ENCODE data around the gene HOXC12. TPM values are rescaled to one million over a fixed set of nuclear protein-coding genes. Genes with fewer than 3 reads are reported as not detected.

HOXC12 gene
- polyA plus RNA-seq, 1 experiment, result 0.06 TPM

DNA sequence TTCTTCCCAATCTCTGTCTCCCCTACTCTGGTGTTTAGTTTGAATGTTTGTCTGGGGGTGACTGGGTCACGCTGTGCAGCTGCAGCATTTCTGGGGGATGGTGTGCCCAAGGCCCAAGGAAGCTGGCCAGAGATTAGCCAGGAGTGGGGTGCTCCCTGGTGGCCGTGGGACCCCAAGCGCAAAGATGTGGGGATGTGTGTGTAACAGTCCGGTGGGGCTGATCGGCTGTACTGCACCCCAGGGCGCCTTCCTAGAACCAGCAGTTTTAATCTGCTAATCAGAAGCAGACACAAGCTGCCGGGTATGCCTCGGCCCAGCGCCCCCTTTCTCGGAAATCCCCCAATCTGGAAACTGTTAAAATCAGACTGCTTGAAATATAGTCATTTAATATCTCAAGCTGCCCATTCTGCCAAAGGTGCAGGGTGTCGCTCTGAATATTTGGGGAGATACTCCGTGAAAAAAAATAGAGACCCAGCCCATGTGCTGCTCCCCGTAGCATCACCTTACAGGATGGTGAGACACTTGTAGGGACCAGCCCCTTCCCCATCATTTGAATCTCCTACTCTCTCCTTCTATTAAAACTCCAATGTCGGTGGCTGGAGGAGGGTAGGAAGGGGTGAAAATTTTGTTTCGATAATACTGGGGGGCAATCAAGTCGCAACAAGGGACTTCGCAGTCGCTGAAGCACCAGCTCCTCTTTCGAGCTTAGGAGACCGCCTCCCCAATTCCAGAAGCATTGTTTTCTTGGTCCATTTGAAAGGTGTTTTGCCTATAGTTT is 49.5 kb downstream of the HOXC12 start:
- TF ChIP-seq, protein P1, sequence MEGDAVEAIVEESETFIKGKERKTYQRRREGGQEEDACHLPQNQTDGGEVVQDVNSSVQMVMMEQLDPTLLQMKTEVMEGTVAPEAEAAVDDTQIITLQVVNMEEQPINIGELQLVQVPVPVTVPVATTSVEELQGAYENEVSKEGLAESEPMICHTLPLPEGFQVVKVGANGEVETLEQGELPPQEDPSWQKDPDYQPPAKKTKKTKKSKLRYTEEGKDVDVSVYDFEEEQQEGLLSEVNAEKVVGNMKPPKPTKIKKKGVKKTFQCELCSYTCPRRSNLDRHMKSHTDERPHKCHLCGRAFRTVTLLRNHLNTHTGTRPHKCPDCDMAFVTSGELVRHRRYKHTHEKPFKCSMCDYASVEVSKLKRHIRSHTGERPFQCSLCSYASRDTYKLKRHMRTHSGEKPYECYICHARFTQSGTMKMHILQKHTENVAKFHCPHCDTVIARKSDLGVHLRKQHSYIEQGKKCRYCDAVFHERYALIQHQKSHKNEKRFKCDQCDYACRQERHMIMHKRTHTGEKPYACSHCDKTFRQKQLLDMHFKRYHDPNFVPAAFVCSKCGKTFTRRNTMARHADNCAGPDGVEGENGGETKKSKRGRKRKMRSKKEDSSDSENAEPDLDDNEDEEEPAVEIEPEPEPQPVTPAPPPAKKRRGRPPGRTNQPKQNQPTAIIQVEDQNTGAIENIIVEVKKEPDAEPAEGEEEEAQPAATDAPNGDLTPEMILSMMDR (IDR thresholded peaks at IDR 0.05; ENCODE audit: insufficient read depth, low read depth, low read length), result peak; percentile 26; the same call in 1 of the 2 replicates
- CTCF ChIA-PET, result interaction anchor here (0.7 to 16.8 kb wide), 16 partner anchors 9 to 235 kb away, joined by 3 to 213 read pairs (median 3); partner anchors contain the start of genes HOXC10 and HOXC5
- Histone ChIP-seq H3K36me3 (ENCODE audit: control insufficient read depth, insufficient read depth, low read length) (no peaks in the 10 kb centered on the region), H3K27me3 (ENCODE audit: control insufficient read depth, insufficient read depth, low read length) (peaks cover 3% of the 10 kb centered on the region; the same call in 1 of the 2 replicates), H3K4me3 (ENCODE audit: low read depth, low read length) (no peak overlapping the region)
- no peak for DNase-seq (ENCODE audit: low read depth)
- POLR2A ChIA-PET, result no interaction called here

DNA sequence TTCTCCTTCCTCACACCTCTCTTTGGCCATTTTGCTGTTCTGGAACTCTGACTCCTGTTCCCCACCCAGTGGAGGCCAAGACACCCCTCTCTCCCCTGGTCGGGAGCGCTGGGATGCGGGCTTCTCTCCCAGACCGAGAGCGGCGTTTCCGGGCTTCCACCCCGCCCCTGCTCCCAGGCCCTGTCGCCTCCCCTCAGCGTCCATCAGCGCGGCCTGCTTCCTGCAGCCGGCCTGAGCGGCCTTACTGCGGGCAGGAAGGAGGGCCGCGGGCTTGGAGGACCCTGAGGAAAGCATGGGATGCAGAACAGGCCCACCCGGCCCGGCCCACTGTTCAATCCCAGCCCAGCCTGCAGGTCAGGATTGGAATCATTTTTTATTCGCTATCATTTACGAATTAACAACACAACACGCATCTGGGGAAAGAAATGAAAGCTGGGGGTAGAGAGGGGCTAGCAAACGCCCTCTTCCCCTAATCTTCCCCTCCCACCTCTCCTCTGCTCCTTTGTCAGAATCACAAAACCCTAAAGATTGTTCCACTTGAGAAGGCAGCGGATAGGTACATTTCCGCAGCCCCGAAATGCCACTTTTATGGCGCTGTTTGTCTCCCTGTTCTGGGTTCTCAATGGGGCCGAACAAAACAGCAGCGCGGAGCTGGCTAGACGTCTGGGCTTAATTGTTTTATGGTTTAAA is 50.3 kb downstream of the HOXC12 start:
- POLR2A ChIA-PET, result no interaction called here
- TF ChIP-seq, protein P1 (IDR thresholded peaks at IDR 0.05; ENCODE audit: insufficient read depth, low read depth, low read length), result no peak
- no peaks in the 10 kb centered on the region for H3K36me3 ChIP-seq (ENCODE audit: control insufficient read depth, insufficient read depth, low read length)
- DNase-seq (ENCODE audit: low read depth), result no peak
- no peak overlapping the region for H3K4me3 ChIP-seq (ENCODE audit: low read depth, low read length)
- H3K27me3 ChIP-seq (ENCODE audit: control insufficient read depth, insufficient read depth, low read length), result peaks cover 7% of the 10 kb centered on the region
- CTCF ChIA-PET, result interaction anchor here (0.7 to 16.8 kb wide), 17 partner anchors 10 to 211 kb away, joined by 3 to 213 read pairs (median 6); partner anchors contain the start of genes HOXC10 and HOXC5

DNA sequence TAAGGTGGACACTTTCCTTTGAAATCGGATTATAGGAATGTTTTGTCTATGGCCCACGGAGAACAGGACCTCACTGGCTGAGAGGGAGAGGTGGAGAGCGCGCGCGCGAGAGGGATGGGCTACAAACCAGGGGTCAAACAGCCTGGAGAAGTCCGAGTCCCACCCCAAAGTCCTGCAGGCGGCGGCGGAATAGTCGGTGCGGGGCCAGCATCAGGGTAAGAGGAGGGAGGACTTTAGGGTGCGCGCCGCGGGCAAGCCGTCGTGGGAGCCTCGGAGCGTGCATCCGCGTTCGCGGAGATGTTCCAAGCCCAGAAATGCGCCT is 50.8 kb downstream of the HOXC12 start:
- CTCF ChIA-PET, result interaction anchor here (0.6 to 16.8 kb wide), 19 partner anchors 8 to 211 kb away, joined by 3 to 213 read pairs (median 5); partner anchors contain the start of genes HOXC10 and SMUG1
- TF ChIP-seq, protein P1 (IDR thresholded peaks at IDR 0.05; ENCODE audit: insufficient read depth, low read depth, low read length), result no peak
- peaks cover 12% of the 10 kb centered on the region for H3K27me3 ChIP-seq (ENCODE audit: control insufficient read depth, insufficient read depth, low read length)
- H3K36me3 ChIP-seq (ENCODE audit: control insufficient read depth, insufficient read depth, low read length), result no peaks in the 10 kb centered on the region
- no peak for DNase-seq (ENCODE audit: low read depth)
- POLR2A ChIA-PET, result no interaction called here
- H3K4me3 ChIP-seq (ENCODE audit: low read depth, low read length), result no peak overlapping the region

DNA sequence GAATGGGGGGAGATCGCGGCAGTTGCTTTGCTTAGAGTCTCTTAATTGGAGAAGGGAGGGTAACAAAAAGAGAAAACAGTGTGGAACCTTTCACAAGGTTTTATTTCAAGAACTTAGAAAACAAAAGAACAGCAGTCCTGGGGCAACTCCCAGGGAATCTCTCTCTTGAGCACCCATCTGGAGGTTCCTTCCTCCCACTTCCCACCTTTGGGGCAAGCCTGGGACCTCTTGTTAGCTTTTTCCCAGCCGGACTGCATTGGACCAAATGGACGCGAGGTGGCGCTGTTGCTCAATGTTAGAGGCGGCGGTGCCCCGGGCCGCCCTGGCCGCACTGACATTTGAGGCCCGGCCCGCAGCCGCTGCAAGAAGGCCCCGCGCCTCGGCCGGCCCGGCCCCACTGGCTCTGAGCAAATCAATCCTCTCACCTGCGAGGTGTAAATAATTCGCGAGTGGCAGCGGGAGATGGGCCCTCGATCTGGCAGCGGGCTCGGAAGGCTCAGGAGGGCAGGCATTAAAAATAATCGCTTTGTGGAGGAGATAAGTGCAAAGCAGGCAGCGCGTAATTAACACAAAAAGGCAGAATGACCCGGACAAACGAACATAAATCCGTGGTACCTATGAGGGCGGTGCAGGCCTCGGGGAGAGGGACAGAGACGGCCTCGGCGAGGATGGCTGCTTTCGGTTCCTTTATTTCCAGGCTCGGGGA is 51.3 kb downstream of the HOXC12 start:
- CTCF ChIA-PET, result interaction anchor here (0.6 to 16.8 kb wide), 20 partner anchors 9 to 260 kb away, joined by 3 to 213 read pairs (median 5); partner anchors contain the start of genes HOXC10 and SMUG1
- TF ChIP-seq, protein P1 (IDR thresholded peaks at IDR 0.05; ENCODE audit: insufficient read depth, low read depth, low read length), result peak; percentile 80
- peaks cover 14% of the 10 kb centered on the region for H3K27me3 ChIP-seq (ENCODE audit: control insufficient read depth, insufficient read depth, low read length)

More for the DNA sequence above, 51.3 kb downstream of the HOXC12 start:
- no peak for DNase-seq (ENCODE audit: low read depth)
- H3K36me3 ChIP-seq (ENCODE audit: control insufficient read depth, insufficient read depth, low read length), result no peaks in the 10 kb centered on the region
- no peak overlapping the region for H3K4me3 ChIP-seq (ENCODE audit: low read depth, low read length)
- POLR2A ChIA-PET, result no interaction called here

Measured in BJ (cell line).